ENCODE data around the gene FERMT3. TPM values are rescaled to one million over a fixed set of nuclear protein-coding genes. Genes with fewer than 3 reads are reported as not detected.

FERMT3 gene
- total RNA-seq, 2 experiments from 2014 or later = 217 to 235 TPM

DNA sequence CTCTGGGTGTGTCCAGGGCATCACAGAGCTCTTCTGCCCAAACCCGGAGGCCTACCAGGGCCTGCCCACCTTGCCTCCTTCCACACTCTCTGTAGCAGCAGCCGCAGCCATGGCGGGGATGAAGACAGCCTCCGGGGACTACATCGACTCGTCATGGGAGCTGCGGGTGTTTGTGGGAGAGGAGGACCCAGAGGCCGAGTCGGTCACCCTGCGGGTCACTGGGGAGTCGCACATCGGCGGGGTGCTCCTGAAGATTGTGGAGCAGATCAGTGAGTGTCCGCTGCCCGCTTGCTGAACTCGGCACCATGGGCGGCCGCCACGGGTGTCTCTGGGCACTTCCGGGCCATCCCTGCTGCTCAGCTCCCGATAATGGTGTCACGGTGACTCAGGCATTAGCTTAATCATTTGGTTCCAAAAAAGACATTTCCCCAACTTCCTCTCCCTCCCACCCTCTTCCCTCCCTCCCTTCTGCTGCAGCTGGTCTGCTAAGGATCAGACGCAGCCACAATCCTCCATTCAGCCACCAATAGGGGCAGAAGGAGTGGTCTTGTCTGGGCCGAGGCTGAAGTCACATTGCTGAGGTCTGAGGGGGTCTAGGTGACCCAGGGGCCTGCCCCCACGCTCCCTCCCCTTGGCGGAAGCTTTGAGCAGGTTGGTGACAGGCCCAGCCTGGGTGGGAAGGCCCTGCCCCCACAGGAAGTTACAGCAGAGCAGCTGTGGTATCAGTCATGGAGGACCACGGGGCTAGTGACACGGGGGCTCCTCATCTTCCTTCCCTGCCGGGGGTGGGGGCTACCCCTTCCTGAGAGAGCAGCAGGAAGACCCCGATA is 950 bp downstream of the FERMT3 start:
- peak; percentile 90 for DNase-seq
- no peaks in the 10 kb centered on the region for H3K9me3 Mint-ChIP-seq
- peak overlapping the region; percentile 98 for H3K27ac Mint-ChIP-seq
- H3K4me1 Mint-ChIP-seq = peaks cover 46% of the 10 kb centered on the region
- peaks cover 53% of the 10 kb centered on the region for H3K36me3 Mint-ChIP-seq
- no peaks in the 10 kb centered on the region for H3K27me3 Mint-ChIP-seq
- H3K4me3 Mint-ChIP-seq = peak overlapping the region; percentile 94

DNA sequence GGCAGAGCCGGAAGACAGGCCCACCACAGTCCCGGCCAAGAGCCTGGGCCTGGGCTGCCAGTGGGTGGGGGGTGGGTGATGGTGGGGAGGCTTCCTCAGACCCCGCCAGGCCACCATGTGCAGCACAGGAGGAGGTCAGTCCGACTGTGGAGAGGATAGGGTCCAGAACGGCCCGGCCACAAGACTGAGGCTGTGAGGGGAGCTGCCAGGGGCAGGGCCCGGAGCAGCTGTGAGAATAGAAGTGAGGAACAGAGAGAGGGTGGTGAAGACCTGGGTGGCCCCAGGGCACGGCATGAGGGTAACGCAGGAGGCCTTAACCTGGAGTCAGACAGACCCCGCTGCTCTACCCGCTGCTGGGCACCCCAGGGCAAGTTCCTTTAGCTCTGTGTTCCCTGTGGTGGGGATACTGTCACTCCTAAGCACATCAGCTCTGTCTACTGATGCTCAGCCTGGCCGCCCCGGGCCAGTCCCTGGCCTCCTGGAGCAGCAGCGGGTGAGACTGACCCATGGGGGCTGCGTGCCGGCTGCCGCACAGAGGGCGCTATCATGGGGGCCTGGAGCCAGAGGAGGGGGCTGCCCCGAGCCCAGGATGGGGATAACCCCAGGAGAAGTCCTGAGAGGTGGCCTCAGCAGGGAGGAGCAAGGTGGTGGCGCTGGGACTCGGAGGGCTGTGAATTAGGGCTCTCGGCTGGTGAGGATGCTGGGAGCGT is 1.7 kb downstream of the FERMT3 start:
- peaks cover 47% of the 10 kb centered on the region for H3K4me1 Mint-ChIP-seq

GRCh38 chr11:64208796-64209562 is 2.5 kb downstream of the FERMT3 start:
- H3K27me3 Mint-ChIP-seq = no peaks in the 10 kb centered on the region
- peaks cover 57% of the 10 kb centered on the region for H3K36me3 Mint-ChIP-seq
- DNase-seq = no peak
- peak overlapping the region; percentile 98 for H3K27ac Mint-ChIP-seq
- H3K4me1 Mint-ChIP-seq = peaks cover 46% of the 10 kb centered on the region
- H3K9me3 Mint-ChIP-seq = no peaks in the 10 kb centered on the region
- peak overlapping the region; percentile 94 for H3K4me3 Mint-ChIP-seq

More for the DNA sequence above, 1.7 kb downstream of the FERMT3 start:
- Mint-ChIP-seq H3K27me3 (no peaks in the 10 kb centered on the region), H3K4me3 (peak overlapping the region; percentile 94), H3K36me3 (peaks cover 57% of the 10 kb centered on the region), H3K27ac (peak overlapping the region; percentile 98), H3K9me3 (no peaks in the 10 kb centered on the region)
- no peak for DNase-seq

DNA sequence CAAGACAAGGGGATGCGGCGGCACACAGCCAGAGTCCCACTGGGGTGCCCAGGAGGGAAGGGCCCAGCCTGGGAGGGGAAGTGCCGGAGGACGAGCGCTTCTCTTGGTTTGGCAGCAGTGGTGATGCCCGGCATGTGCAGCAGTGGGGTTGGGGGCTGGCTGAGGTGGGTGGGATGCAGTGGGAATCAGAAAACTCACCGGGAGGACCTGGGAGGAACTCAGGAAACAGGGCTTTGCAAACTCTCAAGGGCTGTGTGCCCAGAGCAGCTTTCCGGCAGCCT is 3.0 kb downstream of the FERMT3 start:
- Mint-ChIP-seq H3K9me3 (no peaks in the 10 kb centered on the region), H3K36me3 (peaks cover 55% of the 10 kb centered on the region), H3K27me3 (no peaks in the 10 kb centered on the region), H3K27ac (peak overlapping the region; percentile 48), H3K4me3 (no peak overlapping the region), H3K4me1 (peaks cover 41% of the 10 kb centered on the region)
- DNase-seq = no peak

- no peak for DNase-seq
- H3K4me1 Mint-ChIP-seq = peaks cover 39% of the 10 kb centered on the region
- no peaks in the 10 kb centered on the region for H3K9me3 Mint-ChIP-seq
- H3K4me3 Mint-ChIP-seq = no peak overlapping the region
- H3K36me3 Mint-ChIP-seq = peaks cover 58% of the 10 kb centered on the region
- no peaks in the 10 kb centered on the region for H3K27me3 Mint-ChIP-seq
- H3K27ac Mint-ChIP-seq = peak overlapping the region; percentile 66
Observed at GRCh38 chr11:64210301-64211020, 3.9 kb downstream of the FERMT3 start.

- Mint-ChIP-seq H3K9me3 (no peaks in the 10 kb centered on the region), H3K4me3 (no peak overlapping the region), H3K36me3 (peaks cover 51% of the 10 kb centered on the region), H3K4me1 (peaks cover 33% of the 10 kb centered on the region), H3K27me3 (no peaks in the 10 kb centered on the region), H3K27ac (no peak overlapping the region)
- no peak for DNase-seq
Observed at GRCh38 chr11:64211181-64211872, 4.8 kb downstream of the FERMT3 start.

GRCh38 chr11:64216879-64217278 is 10.4 kb downstream of the FERMT3 start:
- no peak overlapping the region for H3K4me3 Mint-ChIP-seq
- no peaks in the 10 kb centered on the region for H3K9me3 Mint-ChIP-seq
- H3K4me1 Mint-ChIP-seq = peaks cover 21% of the 10 kb centered on the region
- H3K27ac Mint-ChIP-seq = no peak overlapping the region
- DNase-seq = no peak
- no peaks in the 10 kb centered on the region for H3K27me3 Mint-ChIP-seq
- peaks cover 38% of the 10 kb centered on the region for H3K36me3 Mint-ChIP-seq

GRCh38 chr11:64218628-64219353 is 12.3 kb downstream of the FERMT3 start:
- no peaks in the 10 kb centered on the region for H3K9me3 Mint-ChIP-seq
- no peaks in the 10 kb centered on the region for H3K27me3 Mint-ChIP-seq
- H3K27ac Mint-ChIP-seq = peak overlapping the region; percentile 67
- no peak overlapping the region for H3K4me3 Mint-ChIP-seq
- H3K36me3 Mint-ChIP-seq = peaks cover 27% of the 10 kb centered on the region
- no peak for DNase-seq
- peaks cover 12% of the 10 kb centered on the region for H3K4me1 Mint-ChIP-seq

GRCh38 chr11:64219354-64219684 is 12.8 kb downstream of the FERMT3 start:
- Mint-ChIP-seq H3K9me3 (no peaks in the 10 kb centered on the region), H3K36me3 (peaks cover 22% of the 10 kb centered on the region), H3K4me1 (peaks cover 14% of the 10 kb centered on the region), H3K27me3 (no peaks in the 10 kb centered on the region), H3K27ac (no peak overlapping the region), H3K4me3 (no peak overlapping the region)
- DNase-seq = no peak

DNA sequence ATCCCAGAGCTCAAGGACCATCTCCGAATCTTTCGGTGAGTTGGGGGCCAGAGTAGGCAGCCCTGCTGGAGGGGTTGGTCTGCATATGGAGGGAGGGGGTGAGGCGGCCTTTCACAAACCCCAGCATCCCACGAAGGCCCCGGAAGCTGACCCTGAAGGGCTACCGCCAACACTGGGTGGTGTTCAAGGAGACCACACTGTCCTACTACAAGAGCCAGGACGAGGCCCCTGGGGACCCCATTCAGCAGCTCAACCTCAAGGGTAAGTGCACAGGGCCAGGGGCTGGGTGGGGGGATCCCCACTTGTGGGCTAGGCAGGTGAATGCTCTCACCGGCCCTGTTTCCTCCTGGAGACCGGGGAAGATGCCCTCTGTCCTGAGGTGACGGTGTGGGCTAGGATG is 13.2 kb downstream of the FERMT3 start:
- DNase-seq = no peak
- H3K27me3 Mint-ChIP-seq = no peaks in the 10 kb centered on the region
- H3K36me3 Mint-ChIP-seq = peaks cover 22% of the 10 kb centered on the region
- H3K27ac Mint-ChIP-seq = no peak overlapping the region
- no peak overlapping the region for H3K4me3 Mint-ChIP-seq
- no peaks in the 10 kb centered on the region for H3K9me3 Mint-ChIP-seq
- H3K4me1 Mint-ChIP-seq = peaks cover 15% of the 10 kb centered on the region

- Mint-ChIP-seq H3K4me1 (peaks cover 15% of the 10 kb centered on the region), H3K36me3 (peaks cover 16% of the 10 kb centered on the region), H3K4me3 (no peak overlapping the region), H3K9me3 (no peaks in the 10 kb centered on the region), H3K27ac (no peak overlapping the region), H3K27me3 (no peaks in the 10 kb centered on the region)
- DNase-seq = no peak
Observed at GRCh38 chr11:64220271-64220670, 13.8 kb downstream of the FERMT3 start.

- no peak for DNase-seq
- Mint-ChIP-seq H3K36me3 (peaks cover 16% of the 10 kb centered on the region), H3K27ac (no peak overlapping the region), H3K4me3 (no peak overlapping the region), H3K9me3 (no peaks in the 10 kb centered on the region), H3K4me1 (peaks cover 15% of the 10 kb centered on the region), H3K27me3 (no peaks in the 10 kb centered on the region)
Observed at GRCh38 chr11:64220798-64221197, 14.3 kb downstream of the FERMT3 start.

DNA sequence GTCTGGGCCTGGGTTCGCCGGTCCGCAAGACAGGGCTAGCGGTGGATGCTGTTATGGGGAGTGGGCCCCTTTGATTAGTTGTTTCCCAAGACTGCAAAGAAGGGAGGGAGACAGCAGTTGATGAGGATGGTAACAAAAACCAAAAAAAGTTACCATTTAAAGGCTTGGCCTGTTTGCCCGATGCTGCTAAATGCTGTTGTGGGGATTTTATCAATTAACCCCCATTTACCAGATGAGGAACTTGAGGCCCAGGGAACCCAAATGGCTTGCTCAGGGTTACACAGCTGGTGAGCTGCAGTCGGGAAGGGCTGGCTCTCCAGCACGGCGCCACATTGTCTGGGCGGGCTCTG is 16.1 kb downstream of the FERMT3 start:
- Mint-ChIP-seq H3K9me3 (no peaks in the 10 kb centered on the region), H3K36me3 (peaks cover 11% of the 10 kb centered on the region), H3K4me1 (peaks cover 16% of the 10 kb centered on the region), H3K27ac (no peak overlapping the region), H3K4me3 (no peak overlapping the region), H3K27me3 (no peaks in the 10 kb centered on the region)
- no peak for DNase-seq
